Measurements from ENCODE around the gene VIPR1.

DNA sequence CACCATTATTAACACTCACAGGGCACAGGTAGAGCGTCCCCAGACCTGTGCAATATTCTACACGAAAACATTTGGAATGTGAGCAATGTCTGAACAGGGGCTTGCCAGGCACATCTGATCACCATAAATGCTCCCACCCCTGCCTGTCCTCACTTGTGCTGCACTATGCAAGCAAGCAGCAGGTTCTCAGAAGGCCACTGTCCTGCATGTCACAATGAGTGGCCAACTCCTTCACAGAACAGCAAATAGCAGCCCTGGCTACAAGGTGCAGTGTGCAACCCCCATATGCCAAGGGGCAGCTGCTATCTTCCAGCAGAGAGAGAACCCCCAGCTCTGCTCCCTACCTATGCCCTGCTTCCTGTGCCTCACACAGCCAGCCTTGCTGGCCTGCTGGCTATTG, 46.7 kb downstream of the VIPR1 start:
- TF ChIP-seq POLR2A (IDR thresholded peaks at IDR 0.05; ENCODE audit: low read depth, low read length) = no peak
- no peak for TF ChIP-seq TAF1 (IDR thresholded peaks at IDR 0.05; ENCODE audit: borderline replicate concordance, low read depth, low read length)
- TF ChIP-seq POLR2AphosphoS5 (IDR thresholded peaks at IDR 0.05; ENCODE audit: low read depth, low read length) = no peak; the same call in 1 of the 2 replicates
